GM21737 (cell line): Measurements from ENCODE around the gene AGFG1.
"Not testable (repeated sequence)": the region's sequence is repeated elsewhere in the genome, so short reads cannot be mapped to it uniquely, and the experiment has no call there.

ENCODE experiments used
- ATAC-seq: cut with Tn5 transposase; IDR thresholded peaks from one replicate; pipeline ENCODE4 v1.9.1; 2021; ENCODE audit warnings: mild to moderate bottlenecking, moderate library complexity; ENCODE audit not compliant: unreplicated experiment

AGFG1 gene

DNA sequence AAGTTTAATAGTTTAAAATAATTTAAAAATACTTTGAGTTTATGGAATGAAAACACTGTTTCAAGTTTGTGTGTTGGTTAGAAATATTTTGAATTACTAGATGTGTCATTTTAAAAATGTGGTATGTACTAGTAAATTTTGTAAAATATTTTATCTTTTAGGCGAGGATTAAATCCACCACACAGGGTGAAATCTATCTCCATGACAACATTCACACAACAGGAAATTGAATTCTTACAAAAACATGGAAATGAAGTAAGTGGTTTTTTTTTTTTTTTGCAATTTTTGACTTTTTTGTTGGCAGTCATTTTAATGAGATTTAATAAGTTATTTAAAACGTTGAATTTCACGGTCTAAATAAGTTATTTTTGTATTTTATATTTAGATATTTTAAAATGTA lies 19.4 kb downstream of the AGFG1 start:
- no peak for ATAC-seq

DNA sequence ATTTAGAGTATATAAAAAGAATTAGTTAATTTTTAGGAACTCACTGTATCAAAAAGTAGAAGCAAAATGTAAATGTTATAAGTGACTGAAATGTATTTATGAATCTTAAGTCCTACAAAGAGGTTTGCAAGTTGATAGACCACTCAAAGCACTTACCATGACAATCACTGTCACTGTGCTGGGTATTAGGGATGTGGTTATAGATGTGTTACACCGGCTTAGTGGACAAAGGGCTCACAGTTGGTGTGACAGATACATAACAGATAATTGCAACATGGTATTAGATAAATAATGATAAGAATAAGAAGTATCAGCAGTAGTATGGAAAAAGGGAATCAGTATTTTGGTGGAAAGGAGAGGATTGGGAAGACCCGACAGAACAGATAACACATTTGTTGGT lies 21.6 kb downstream of the AGFG1 start:
- no peak for ATAC-seq

DNA sequence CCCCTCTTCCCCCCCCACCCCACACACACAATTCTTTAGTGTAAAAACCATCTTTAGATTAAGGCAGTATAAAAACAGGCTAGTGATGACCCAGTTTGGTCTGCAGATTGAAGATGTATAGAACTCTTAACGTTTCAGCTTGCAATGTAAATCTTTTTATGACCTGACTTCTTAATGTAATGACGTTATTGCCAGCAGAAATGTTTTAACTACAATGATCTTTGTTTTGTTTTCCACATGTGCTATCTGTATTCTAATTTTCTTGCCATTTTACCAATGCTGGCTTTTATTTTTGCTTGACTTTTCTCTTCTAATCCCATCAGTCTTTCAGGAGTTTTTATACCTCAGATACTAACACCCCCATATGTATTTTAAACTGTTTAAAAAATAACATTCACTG lies 25.2 kb downstream of the AGFG1 start:
- no peak for ATAC-seq

DNA sequence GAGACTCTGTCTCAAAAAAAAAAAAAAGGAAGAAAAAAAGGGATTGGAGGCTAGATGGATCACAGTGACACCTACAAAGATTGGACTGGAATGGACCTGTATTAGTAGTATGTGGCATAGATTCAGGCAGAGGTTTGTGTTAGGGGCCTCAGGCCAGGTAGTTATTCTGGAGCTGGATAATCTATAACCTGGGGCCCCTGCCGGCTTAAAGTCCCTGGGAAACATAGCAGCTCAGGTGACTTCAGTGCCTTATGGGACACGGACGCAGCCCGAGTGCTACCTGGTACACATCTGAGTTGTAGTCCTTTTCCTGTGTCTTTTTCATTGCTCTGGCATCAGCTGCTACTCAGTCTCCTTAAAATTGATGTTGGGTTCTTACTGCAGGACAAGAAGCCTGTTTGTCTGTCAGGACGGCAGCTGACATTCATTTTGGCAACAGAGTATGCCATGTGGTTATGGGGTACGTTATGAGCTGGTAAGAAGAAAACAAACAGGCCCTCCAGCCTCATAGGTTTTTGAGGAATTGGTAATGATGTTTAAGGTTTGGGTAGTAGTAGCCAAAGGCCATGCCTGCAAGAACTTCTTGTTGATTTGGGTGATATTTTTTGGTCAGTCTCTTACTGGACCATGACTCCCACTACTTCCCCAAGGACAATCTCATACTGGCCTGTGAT lies 27.8 kb downstream of the AGFG1 start:
- no peak for ATAC-seq

DNA sequence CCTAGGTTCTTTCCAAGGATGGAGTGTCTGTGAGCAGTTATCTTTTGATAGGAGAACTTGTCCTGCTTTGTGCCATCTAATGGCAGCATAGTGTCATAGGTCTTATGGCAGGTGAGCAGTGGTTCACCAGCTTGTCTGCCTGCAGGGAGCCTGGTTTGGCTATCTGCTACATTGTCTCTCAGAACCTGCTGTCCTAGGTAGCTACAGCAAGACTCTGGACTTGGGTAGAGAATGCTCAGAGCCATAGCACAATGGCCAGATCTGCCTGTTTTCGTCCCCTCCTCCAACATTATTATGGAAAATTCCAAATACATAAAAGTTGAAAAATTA lies 28.3 kb downstream of the AGFG1 start:
- no peak for ATAC-seq

DNA sequence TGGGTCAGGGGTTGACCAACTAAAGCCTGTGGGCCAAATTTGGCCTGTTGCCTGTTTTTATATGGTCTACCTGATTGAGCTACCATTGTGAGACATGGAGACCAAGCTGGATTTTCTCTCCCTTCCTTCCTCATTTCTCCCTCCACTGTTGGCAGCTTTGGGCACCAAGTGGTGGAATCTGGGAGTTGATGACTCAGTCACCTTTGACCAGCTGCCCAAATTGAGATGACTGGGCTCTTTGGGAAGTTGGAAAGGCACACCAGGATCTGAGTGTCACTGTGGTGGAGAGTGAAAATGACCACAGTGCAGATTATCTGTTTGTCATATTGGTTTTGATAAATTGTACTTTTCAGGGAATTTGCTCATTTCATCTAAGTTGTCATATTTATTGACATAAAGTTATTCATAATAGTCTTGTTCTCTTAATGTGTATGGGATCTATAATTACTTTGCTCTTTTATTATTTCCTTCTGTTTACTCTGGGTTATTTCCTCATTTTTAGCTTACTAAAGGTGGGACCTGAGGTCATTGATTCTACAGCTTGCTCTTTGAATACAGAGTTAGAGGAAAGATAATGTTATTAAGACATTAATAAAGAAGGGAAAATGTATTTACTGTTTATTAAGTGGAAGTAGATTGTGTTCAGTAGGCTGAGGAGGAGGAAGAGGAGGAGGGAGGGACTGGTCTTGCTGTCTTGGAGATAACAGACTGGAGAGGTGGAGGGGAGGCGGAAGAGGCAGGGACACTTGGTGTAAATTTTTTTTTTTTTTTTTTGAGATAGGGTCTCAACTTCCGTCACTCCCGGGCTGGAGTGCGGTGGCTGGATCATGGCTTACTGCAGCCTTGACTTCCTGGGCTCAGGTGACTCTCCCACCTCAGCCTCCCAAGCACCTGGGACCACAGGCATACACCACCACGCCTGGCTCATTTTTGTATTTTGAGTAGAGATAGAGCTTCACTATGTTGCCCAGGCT lies 31.8 kb downstream of the AGFG1 start:
- no peak for ATAC-seq

DNA sequence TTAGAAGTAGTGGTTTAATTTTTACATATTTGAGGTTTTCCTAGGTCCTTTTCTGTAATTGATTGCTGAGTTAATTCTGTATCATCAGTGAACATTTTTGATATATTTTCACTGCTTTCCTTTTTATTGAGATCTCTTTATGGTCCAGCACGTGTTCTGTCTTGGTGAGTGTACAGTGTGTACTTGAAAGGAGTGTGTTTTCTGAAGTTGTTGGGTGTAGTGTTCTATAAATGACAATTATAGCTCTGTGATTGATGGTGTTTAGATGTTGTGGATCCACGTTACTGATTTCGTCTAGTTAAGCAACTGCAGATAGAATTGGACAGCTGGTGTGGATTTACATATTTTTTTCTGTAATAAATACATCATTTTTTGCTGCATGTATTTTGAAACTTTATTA lies 32.7 kb downstream of the AGFG1 start:
- ATAC-seq = no peak

DNA sequence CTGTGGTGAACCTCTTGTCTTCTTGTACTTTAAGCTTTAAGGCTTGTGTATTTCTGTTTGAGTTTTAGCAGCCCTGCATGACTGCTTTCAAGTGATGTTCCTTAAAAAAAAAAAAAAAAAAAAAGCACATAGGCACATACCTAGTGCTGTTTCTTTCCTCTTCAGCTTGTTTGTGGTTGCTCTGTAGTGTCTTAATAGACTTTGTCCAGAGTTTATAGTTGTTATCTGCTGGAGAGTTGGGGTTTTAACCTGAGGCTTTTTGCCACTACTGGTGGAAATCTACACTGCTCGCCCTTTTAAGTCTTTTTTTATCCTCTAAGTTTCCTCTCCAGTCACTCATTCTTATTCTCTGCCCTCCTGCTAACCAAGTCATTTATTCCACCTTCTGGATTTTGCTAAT lies 34.5 kb downstream of the AGFG1 start:
- no peak for ATAC-seq

DNA sequence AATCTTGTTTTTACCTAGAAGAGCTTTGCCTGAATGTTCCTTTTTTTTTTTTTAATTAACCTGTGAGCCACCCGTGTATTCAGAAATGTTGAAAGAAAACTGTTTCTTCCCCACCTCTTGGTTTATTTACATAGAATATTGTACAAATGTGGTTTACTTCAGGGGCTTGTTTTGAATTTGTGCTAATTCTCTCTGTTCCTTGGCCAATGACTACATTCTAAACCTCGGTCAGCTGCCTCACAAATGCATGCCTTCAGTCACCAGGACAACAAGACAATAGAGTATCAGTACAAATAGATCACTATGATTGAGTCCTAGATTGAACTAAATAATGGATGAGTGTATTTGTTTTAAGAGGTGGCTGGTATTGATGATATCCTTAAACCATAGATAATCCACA lies 36.0 kb downstream of the AGFG1 start:
- no peak for ATAC-seq

DNA sequence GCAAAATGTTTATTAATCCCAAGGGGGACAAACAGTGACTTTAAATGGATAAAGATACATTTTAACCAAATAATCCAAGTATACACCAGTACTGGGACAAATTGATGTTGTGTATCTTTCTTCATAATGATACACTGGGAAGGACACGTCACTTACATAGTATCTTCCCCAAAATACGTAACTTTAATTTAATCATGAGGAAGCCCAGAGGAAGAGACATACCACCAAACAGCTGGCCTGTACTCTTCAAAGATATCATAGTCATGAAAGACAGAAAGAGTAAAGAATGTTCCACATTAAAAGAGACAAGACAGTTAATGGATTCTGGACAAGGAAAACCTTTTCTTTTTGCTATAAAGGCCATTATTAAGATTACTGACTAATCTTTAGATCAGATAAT lies 37.1 kb downstream of the AGFG1 start:
- no peak for ATAC-seq

DNA sequence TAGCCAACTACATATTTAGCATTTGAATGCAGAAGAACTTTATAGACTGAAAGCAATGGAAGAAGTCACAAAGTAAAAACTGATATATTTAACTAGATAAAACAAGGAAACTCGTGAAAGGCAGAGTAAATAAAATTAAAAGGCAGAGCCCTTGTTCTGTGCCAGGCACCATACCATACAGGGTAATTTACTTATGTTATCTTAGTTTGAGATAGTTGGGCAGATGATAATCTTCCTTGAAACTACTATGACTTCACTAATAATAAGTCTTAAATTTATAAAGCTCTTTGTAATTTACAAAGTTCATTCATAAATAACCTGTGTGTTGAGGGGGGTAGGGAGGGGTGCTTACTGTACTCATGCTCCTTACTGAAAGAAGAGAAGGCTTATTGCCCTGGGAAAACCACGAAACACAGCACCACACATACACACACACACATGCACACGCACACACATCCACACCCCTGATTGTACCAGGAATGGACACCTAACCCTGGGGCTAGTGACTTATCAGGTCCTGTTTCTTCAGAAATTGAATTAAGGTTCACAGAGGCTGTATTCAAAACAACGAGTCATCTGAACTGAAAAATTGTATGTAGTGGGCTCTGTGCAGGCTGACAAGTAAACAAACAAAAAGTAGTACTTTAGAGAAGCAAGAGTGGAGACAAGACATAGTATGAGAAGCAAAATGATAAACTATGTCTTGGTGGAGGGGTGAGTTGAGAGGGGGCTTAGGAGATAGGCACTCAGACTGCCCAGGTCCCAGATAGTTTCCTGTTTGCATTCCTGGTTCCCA lies 38.1 kb downstream of the AGFG1 start:
- no peak for ATAC-seq

DNA sequence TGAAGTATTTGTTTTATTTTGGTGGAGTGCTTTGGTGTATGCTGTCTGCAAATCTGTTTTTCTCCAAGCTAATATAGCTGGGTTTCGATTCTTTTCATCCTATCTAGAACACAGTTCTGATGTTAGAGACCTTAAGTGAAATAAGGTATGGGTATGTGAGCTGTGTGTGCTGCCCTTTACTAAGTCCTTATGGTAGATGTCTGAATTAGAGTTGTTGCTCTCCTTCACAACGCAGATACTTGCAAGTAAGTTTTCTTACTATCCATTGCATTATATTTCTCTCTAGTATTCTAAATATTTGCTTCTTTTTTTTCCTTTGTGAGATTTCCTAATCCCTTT lies 38.6 kb downstream of the AGFG1 start:
- no peak for ATAC-seq

DNA sequence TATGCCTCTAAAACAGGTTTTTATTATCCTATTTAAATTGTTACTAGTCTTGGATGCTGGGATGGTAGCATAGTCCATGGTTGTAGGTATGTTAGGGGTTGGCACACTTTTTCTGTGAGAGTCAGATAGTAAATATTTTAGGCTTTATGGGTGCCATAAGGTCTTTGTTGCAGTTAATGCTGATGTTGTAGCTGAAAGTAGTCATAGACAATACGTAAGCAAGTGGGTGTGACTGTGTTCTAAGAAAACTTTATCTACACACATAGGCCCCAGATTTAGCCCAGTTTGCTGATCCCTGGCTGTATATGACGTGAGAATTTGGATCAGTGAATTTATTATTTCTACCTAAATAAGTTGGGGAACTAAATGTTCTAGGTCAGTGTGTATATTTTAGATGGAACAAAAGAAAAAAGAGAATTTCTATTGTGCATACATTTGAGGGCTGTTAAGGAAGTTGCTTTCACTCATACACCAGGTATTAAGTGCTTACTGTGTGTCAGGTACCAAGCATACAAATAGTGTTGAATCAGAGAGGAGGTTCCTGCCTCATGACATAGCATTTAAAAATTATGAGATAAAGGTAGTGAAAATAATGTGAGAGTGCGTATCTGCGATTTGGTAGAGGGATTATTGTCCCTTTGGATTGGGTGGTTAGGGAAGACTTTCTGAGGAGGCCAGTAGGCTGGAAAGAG lies 39.4 kb downstream of the AGFG1 start:
- ATAC-seq = no peak

DNA sequence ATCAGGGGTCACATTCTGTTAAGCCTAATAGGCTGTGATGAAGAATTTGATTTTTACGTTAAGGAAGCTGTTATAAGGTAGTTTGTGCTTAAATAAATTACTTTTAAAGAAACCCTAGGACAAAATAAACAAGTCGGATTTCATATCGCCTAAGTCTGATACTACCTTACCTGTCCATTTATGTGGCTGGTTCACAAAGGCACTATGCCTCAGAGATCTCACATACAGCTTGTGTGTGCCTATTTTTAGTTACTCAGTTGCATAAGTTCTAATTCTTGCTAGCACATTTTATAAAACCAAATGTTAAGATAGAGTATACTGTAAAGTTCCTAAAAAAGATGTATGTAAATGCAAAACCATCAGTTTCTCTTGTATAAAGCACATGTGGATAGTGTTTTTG lies 40.0 kb downstream of the AGFG1 start:
- ATAC-seq = no peak

DNA sequence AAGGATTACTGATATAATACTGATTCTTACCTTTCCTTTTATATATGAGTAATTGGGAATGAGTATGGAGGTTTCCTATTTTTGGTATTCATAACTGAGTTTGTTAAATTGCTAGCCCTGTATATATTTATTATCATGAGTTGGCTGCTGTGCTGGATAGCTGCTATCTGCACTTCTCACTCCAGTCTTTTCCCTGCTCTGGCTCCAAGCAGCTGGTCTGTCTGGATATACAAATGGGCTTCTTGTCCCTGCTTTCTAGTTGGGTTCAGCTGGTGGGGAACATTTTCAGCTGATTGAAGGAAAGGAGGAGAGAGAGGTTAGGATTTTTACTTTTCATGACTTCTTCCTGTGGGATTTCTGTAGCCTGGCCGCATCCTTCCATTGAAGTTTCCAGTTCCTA lies 41.2 kb downstream of the AGFG1 start:
- ATAC-seq = no peak

DNA sequence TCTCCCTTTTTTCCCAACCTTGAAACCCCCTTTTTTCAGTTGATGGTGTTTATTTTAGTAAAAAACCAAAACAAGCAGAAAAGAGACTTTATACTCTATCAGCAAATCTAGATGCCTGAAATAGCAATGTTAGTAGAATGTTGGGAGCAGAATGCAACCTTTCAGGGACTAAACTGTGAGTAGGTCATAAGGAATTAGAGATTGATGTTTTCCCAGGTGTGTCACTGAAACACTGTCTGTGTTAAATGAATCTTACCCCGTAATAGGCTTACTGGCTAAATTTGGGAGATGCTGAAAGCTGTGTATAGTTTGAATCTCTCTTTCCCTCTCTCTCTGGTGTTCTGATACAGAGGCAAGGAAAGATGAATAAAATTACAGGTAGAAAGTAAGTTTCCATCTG lies 43.8 kb downstream of the AGFG1 start:
- ATAC-seq = no peak

DNA sequence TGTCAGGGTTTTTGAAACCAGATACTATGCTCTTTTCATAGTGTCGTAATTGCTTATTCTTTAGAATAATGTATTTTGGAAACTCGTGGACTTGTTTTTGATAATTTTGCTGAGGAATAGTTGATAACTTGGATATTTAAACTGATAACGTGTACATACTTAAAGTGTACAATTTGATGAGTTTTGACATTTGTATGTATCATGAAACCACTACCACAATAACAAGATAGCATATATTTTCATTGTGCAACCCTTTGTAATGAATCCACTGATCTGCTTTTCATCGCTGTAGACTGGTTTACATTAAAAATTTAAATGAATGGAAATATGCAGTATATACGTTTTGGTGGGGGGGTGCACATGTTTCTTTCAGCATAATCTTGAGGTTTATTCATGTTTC lies 45.8 kb downstream of the AGFG1 start:
- no peak for ATAC-seq

DNA sequence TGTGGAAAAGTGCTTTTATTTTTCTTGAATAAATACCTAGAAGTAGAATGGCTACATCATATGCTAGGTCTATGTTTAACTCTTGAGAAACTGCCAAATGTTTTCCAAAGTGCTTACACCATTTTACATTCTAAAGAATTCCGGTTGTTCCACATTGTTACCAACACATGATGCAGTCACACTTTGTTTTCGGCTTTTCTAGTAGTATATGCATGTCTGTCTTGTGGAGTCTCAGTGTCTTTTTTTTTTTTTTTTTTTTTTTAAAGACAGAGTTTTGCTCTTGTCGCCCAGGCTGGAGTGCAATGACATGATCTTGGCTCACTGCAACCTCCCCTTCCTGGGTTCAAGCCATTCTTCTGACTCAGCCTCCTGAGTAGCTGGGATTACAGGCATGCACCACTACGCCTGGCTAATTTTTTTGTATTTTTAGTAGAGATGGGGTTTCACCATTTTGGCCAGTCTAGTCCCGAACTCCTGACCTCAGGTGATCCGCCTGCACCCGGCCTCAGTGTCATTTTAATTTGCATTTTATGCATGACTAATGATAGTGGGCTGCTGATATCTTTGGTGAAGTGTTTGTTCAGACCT lies 46.4 kb downstream of the AGFG1 start:
- not testable (repeated sequence) for ATAC-seq

DNA sequence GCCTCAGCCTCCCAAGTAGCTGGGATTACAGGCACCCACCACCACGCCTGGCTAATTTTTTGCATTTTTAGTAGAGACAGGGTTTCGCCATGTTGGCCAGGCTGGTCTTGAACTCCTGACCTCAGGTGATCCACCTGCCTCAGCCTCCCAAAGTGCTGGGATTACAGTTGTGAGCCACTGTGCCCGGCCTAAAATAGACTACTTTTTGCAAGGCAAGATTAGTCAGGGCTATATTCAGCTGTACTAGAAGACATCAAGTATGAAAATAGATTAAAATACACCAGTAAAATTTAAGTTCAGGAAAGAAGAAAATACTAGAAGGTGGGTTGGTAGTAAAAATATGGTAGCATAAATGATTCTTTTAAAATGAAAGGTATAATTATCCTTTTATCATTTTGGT lies 49.2 kb downstream of the AGFG1 start:
- ATAC-seq = not testable (repeated sequence)

DNA sequence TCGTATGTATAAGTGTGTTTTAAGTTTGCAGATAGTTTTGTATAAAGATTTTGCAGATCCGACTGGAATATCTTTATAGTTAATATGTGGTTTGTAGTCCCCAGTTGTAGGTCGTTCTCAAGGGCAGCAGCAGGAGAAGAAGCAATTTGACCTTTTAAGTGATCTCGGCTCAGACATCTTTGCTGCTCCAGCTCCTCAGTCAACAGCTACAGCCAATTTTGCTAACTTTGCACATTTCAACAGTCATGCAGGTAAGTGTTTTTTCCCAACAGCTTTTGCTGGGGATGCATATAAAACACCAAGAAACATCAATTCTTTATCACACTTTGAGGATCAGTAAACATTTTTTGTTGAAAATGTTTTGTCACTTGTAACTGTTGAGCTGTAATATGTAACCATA lies 52.7 kb downstream of the AGFG1 start:
- ATAC-seq = no peak

DNA sequence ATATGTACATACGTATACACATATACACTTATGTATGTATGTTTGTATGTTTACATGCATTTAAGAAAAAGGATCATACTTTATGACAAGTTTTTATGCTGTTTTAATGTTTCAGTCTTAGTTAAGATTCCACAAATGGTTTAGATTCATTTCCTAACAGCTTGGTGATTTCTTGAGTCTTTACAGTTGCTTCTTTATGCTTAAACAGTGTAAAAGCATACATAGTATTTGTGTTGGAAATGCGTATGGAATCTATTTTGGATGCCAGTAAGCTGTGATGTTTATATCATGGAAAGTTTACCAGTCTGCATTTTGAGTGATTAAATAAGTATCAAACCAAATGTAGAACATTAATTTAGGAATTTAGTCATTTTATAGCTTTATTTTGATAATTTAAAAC lies 55.4 kb downstream of the AGFG1 start:
- ATAC-seq = no peak
